ENCODE results near the gene ABCA13.

ABCA13 gene

DNA sequence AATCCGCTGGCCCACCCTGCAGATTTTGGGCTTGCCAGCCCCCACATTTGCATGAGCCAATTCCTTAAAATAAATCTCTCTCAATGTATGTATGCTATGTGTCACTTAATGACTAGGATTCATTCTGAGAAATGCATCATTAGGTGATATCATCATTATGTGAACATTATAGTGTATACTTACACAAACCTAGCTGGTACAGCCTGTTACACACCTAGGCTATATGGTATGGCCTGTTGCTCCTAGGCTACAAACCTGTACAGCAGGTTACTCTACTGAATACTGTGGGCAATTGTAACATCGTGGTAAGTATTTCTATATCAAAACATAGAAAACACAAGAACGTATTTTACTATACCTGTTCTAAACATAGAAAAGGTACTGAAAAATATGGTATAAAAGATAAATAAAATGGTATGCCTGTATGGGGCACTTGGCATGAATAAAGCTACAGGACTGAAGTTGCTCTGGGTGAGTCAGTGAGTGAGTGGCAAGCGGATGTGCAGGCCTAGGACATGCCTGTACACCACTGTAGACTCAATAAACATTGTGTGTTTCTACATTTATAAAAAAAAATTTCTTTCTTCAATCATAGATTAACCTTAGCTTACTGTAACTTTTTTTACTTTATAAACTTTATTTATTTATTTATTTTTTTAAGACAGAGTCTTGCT is 135.9 kb downstream of the ABCA13 start:
- no peak for DNase-seq

- DNase-seq, result no peak
Measured at GRCh38 chr7:48309720-48310119, 138.5 kb downstream of the ABCA13 start.

DNA sequence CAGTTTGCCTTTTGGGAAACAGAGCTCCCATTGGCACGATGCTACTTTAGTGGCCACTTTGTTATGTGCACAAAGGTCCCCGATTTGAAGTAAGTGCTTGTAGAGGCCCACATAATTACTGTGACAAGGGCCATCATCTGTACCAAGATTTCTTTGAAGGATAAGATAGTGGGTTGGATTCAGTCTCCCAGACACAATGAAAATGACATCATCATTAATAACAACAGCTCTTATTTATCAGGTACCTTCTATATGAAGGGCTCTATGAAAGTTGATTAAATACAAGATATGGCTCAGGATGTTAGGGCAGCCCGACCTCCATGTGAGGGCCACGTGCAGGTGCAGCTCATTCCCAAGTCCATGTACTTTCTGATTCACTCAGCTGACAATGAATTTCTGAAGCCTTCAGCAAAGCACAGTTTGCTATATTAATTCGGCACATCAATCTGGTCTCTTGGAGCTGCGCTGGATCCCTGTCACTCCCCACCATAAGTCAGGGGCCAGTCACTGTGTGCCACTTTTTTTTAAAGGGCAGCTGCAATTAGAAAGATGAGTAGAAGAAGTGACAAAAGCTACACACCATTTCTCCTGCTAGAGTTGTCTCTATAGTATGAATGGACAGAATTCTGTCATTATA is 140.3 kb downstream of the ABCA13 start:
- DNase-seq, result no peak

DNA sequence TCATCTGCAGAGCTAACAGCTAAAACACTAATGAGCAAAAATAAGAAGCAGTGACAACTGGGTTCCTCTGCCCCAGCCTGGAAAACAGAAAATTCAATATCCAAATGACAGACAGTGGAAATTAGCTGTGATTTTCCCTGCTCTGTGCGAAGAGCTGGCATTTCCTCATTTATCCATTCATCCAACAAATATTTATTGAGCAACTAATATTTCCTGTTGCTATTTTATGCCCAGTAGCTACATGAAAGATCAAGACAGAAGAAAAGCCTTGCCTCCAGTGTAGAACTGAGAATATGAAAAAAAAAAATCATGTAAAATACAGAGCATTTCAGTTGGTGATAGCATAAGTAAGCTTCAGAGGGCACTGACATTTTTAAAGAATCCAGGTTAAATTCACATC is 140.9 kb downstream of the ABCA13 start:
- DNase-seq, result no peak

DNA sequence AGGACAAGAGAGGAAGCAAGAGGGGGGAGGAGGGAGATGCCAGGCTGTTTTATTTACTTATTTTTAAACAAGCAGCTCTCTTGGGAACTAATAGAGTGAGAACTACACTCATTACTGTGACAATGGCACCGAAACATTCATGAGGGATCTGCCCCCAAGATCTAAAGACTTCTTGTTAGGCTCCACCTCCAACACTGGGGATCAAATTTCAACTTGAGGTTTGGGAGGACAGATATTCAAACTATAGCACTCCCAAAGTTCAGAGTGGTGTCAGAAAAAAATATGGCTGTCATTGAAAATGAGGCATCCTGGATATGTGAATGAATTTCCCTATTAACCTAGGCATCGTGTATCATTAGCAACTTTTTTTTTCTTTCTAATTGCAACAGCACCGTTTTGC is 145.5 kb downstream of the ABCA13 start:
- DNase-seq, result no peak

DNA sequence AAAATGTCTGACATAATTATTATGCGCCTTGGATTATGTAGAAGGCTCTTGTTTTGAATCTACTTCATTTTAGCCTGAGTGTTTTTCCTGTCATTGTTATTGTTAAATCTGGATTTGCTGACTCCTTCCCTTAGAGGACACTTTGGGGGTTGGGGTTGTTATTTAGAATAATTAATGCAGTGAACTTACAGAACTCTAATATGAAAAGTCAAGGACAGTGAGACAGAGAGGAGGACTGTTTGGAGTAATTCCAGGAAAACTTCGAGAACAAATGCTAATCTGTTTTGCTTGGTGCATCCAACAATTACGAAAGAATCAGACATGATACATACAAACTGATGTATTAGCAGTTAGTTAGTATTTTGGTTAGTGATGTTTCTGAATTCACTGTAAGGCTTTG is 146.1 kb downstream of the ABCA13 start:
- no peak for DNase-seq

DNA sequence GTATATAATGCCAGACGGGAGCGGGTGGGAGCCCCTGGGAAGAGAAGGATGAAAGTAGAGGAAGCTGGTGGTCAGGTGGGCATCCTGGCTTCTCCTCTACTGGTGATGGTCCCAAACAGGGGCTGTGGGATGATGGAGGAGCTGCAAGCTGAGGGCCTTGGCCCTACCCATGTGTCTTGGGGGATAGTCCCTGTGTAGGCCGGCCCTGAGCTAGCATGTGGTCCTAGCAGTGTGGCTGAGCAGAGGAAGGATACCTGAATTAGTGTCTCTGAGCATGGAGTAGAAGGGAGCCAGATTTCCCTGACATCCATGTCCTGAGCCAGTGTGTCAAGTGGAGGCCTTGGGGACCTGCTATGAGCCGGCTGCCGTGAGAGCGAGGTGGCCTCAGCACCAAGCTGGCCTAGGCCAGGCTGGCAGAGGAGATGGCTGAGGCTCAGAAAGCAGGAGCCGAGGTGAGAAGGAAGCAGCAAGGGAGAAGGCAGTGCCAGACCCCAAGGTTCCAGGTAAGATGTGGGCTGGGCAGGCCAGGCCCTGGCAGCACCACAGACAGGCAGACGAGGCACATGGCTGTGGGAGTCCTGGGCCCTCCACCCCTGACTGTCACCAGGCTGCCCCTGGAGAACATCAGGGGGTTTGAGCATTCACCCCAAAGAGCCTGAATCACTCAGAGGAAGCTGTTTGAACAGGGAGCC is 150.2 kb downstream of the ABCA13 start:
- DNase-seq, result no peak

GRCh38 chr7:48337012-48337621 is 165.9 kb downstream of the ABCA13 start:
- DNase-seq, result no peak

GRCh38 chr7:48337781-48338180 is 166.5 kb downstream of the ABCA13 start:
- DNase-seq, result no peak

GRCh38 chr7:48347230-48347825 is 176.1 kb downstream of the ABCA13 start:
- no peak for DNase-seq

- no peak for DNase-seq
Measured at GRCh38 chr7:48350515-48350914, 179.3 kb downstream of the ABCA13 start.

GRCh38 chr7:48351900-48352299 is 180.6 kb downstream of the ABCA13 start:
- no peak for DNase-seq

DNA sequence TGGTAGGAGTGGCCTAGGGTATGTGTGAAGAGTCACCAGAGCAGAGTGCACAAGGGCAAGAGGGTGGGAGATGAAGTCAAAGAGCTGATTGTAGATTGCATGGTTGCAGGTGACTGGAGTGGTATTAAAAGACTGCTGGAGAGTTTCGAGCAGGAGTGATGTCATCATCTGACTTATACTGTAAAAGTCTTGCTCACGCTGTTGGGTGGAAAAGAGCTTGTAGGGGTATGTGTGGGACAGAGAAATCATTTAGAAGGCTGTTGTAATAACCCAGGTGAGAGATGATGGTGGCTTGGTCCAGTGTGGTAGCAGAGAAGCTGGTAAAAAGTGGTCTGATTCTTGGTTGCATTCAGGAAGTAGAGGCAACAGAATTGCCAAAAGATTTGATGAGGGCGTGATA is 184.1 kb downstream of the ABCA13 start:
- DNase-seq, result no peak

DNA sequence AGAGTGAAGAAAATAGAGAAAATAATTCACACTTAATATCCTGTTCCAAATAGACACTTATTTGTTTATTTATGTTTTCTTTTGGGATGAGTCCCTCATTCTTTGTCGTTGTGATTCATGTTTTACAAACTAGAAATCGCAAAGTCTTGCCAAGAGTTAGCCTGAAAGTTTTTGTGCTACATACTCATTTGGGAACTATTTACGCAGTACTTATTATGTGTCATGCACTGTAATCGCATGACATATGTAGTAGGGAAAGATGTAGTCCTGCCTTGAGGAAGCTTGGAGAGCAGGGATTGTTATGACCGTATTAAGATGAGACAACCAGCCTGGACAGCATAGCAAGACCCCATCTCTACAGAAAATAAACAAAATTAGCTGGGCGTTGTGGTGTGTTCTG is 189.3 kb downstream of the ABCA13 start:
- no peak for DNase-seq

- no peak for DNase-seq
Measured at GRCh38 chr7:48363174-48363573, 191.9 kb downstream of the ABCA13 start.

- DNase-seq, result no peak
Measured at GRCh38 chr7:48365010-48365409, 193.8 kb downstream of the ABCA13 start.

DNA sequence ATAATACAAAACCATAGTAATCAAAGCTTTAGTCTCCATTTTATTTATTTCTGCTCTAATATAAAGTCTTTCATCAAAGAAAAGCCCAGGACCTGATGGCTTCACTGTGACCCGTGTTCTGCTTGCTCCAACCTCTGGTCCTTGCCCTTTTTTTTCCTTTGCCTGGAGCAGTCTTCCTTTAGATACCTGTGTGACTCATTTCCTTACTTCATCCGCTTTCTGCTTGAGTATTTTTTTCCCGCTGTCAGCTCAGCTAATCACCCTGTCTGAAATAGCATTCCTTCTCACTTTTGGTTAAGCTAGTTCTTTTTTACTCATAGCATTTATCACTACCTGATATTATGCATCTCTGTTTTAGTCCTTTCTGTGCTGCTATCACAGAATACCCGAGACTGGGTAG is 194.8 kb downstream of the ABCA13 start:
- DNase-seq, result no peak

GRCh38 chr7:48376263-48376662 is 205.0 kb downstream of the ABCA13 start:
- no peak for DNase-seq

DNA sequence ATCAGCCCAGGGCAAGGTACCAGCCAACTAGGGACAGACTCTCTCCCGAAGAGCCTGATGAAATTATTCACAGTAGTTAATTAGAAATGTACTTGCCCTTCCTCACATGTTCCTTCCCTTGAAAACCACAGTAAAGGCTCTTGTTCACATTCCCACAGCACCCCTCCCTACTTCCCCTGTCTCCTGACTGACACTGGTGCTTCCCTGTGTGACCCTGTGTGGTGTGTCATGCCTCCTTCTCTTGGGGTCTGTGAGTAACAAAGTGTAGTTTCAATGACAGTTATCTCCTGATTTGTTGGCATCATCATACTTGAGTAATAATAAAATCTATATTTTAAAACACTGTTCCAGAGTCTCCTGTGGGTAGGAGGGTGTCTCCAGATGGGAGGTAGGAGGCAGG is 209.7 kb downstream of the ABCA13 start:
- no peak for DNase-seq

DNA sequence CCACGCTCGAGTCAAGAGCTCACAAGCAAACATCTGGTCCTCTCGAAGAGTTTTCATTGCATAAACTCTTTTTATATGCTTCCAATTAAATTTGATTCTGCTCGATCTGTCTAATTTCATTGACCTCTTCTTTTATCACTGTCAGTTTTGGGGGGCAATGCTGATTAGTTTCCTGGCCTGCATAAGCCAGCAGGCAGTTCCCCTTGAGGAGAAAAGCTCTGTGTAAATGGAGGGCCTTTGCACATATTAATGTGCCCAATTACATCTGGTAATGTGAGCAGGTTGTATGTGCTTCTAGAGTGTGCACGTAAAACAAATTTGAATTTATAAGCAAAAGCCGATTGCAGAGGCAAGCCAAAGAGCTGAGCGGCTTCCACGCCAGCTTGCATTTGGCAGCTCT is 210.3 kb downstream of the ABCA13 start:
- DNase-seq, result no peak

- DNase-seq, result no peak
Measured at GRCh38 chr7:48384180-48384752, 213.0 kb downstream of the ABCA13 start.

DNA sequence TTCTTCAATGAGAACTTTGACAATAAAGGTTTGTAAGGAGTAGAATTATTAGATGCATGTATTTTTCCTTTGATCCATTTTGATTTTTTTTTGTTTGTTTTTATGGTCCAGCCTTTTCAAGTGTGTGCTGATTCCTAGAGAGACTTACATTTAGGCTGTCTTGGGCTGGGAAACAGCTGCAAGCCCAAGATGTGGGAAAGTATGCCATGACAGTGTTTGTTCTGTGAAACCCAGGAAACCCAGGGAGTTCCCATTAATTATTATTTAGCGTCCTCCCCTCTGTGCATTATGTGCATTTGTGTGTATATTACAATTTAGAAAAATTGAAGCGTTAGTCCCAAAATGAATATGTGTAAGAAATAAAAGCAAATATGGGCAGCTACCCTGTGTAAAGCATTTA is 216.7 kb downstream of the ABCA13 start:
- no peak for DNase-seq

DNA sequence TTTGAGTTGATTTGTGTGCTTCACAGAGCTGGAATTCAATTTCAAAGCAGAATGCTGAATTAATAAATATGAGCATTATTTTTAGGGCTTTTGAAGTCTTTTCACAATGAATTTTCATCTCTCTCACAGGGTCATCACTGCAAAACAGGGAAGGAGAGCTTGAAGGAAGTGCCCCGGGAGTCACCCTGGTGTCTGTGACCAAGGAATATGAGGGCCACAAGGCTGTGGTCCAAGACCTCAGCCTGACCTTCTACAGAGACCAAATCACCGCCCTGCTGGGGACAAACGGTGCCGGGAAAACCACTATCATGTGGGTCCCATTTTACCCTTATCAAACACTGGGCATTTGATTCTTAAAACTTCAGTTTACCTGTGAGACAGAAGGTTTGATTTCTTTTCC is 217.7 kb downstream of the ABCA13 start:
- DNase-seq, result no peak

All from NK-92 treated with Interleukin-12 subunit alpha and Interleukin-12 subunit beta, amount 100 ng/mL, for 24 hours (cell line).